ENCODE measurements around the gene CD34.
"Not testable (repeated sequence)": the region's sequence is repeated elsewhere in the genome, so short reads cannot be mapped to it uniquely, and the experiment has no call there.

The CD34 gene

DNA sequence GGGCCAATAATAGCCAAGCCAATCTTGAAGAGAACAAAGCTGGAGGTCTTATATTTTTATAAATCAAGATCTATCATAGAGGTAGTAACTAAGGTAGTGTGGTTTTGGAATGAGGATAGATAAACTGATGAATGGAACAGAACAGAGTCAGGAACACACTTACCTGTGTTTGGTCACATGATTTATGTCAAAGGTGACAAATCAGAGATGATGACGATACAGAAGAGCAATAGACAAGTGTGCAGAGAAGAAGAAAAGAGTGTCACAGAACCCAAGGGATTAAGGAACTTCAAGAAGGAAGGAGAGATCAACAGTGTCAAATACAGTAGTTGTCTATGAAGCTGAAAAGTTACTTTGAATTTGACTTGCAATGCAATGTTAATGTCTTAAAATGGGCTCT lies 16.1 kb upstream of the CD34 start:
- DNase-seq (ENCODE audit: low spot score) = no peak

DNA sequence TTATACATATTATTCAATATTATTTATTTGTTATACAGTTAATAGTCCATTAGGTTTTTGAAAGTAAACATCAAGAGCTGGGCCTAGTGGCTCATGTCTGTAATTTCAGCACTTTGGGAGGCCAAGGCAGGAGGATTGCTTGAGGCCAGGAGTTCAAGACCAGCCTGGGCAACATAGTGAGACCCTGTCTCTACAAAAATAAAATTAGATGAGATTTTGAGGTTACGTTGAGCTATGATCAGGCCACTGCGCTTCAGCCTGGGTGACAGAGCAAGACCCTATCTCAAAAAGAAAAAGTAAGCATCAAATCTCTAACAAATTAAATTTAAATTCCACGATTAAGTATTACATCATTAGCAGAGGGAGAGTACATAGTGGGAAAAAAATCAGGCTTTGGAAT lies 15.0 kb upstream of the CD34 start:
- not testable (repeated sequence) for DNase-seq (ENCODE audit: low spot score)

DNA sequence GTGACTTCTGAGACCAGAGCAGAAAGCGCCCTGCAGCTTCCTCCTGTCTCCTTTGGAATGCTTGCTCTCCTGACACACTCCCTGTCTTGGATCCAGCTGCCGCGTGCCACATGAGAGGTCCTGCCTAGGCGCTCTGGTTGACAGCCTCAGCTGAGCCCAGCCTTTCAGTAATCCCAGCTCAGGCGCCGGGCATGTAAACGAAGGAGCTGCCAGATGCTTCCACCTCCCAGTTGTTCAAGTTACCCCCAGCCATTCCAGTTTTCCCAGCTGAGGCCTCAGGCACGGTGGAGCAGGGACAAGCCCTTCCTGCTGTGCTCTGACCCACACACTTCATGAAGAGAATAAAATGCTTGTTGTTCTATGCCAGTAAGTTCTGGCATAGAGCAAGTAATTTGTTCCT lies 14.3 kb upstream of the CD34 start:
- DNase-seq (ENCODE audit: low spot score) = peak; percentile 41

DNA sequence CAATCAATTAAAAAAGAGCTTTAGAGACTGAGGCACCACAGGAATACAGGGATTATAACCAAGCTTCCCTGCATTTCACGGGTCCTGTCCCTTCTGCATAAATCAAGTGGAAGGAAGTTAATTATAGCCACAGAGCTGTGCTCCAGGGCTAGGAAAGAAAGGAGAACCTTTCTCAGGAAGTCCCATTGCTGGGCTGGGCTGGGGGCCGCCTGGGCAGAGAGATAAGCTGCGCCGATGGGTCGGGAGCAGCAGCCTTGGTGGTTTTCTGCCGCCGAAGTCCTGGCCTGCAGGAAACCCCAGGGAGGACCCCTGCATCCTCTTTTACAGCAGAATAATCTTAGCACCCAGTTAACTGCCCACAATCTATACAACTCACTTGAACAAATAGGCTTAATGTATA lies 12.6 kb upstream of the CD34 start:
- DNase-seq (ENCODE audit: low spot score) = no peak

DNA sequence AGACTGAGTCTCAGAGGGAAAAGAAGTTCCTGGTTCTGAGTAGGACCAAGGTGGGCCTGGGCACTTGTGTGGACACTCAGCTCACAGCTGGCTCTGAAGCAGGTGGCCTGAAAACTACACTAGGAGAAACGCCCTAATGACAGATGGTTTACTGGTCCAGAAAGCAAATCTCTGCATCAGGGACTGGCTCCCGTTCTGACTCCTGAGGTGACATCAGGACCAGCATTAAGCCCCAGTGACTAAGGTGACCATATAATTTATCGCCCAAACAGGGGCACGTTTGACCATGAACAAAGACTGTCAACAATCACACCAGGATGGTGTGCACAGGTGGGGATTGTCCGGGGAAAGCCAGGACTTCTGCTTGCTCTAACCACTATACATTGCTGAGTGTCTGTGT lies 12.2 kb upstream of the CD34 start:
- no peak for DNase-seq (ENCODE audit: low spot score)

DNA sequence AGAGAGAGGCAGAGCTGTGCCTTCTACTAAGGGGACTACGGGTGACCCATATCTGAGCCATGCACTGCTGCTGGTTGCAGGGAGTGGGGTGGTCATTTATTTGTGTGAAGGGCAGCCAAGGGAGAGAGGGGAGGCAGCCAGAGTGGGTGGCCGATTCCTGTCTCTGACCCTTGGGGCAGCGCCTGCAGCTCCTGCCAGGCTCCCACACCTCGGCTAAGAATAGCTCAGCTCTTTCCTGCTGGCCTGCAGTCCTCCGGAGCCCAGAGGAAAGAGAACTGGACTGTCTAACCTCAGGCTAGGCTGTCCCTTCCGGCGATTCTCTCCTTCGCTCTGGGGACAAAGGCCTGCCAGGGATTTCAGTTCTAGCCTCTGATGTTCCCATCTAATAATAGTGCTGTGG lies 11.6 kb upstream of the CD34 start:
- DNase-seq (ENCODE audit: low spot score) = no peak

DNA sequence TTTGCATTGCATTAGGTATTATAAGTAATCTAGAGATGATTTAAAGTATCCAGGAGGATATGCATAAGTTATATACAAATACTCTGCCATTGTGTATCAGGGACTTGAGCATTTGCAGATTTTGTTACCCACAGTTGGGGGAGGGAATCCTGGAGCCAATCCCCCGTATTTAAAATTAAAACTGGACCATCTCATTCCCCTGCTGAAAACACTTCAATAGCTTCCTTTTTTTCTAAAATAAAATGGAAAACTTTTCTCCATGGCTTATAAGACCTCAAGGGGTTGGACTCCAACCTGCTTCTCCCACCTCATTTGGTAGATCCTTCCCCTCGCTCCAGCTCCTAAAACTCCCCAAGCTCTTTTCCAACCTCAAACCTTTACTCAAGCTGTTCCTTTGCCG lies 10.4 kb upstream of the CD34 start:
- no peak for DNase-seq (ENCODE audit: low spot score)

DNA sequence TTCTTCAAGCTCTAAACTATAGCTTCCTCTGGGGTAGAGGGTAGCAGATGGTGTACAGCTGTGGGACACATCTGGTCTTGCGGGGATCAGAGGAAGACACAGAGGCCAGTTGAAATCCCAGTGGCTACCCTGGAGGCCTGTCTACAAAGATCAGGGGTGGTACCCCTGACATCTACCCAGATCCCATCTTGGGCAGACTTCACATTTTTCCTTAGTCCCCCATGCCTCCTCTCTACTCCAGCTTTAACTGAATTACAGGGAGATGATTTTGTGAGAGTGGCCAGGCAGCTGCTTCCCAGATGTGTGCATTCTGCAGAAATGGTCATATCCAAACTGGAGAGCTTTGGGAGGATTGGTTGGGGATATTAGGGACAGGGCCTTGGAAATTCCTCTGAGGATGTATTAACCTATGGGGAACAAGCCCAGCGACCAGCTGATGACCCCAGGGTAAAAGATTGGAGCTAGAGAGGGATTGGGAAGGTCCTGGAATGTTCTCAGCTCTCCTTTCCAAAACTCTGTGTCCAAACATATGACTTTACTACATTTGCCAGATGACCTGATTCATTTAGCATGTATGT lies 9.6 kb upstream of the CD34 start:
- DNase-seq (ENCODE audit: low spot score) = peak; percentile 18

DNA sequence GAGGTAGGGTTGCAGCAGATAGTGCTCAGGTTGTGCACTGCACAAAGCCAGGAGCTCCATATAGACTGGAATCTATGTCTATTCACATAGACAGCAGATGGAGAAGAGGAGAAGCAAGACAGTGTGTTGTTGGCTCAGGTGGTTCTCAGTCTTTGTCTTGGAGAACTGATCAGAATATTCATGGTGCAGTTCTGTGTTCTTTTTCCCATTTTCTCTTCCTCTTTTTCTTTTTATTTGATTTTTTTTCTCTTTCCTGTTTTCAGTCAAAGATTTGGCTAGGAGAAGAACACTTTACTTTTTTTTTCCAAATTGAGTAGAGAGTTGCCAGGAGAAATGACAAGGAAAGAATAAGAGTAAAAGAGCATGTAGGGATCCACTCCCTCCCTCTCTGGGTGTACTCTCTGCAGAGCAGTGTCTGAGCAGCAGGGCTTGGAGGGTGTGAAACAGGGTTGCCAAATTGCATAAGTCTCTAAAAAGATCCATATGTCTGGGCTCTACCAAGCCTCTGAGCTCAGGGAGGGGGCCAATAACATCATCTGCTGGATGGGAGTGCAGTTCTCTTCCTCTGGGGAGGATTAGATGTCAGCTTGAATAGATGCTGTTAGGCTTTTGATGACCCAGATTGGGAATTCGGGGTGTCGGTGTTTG lies 8.7 kb upstream of the CD34 start:
- peak; percentile 56 for DNase-seq (ENCODE audit: low spot score)

DNA sequence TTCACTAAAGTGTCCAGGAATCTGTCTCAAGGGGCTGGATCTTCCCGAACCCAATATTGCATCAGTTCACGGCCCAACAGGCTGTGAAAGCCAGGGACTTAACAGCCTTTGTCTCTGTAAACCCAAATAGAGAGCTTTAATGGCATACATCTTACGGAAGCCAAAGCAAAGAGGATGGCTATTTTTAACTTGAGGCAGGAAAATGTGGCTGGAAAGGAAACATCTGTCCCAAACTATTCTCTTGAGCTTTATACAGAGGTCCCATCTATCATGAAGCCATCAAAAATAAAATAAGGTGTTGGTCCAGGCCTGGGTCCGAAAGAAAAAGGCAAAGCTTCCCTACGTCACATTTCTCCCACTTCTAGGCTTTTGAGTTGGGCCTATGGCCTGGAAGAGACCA lies 7.7 kb upstream of the CD34 start:
- no peak for DNase-seq (ENCODE audit: low spot score)

DNA sequence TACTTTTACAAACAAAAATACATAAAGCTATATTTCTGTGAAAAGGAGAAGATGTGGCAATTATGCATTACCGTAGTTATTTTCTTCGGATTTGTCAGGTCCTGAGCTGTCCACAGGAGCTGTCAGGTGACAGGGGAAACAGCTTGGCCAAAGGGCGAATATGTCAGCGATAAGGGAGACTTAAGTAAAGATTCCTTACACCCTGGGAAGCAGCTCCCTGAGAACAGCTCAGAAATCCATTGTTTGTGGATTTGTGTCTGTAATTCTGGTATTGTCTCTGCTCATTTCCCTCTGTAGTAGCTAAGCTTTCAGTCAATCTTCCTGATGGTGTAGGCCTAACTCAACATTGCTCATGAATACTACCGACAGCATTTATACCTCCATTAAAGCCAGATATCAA lies 7.1 kb upstream of the CD34 start:
- no peak for DNase-seq (ENCODE audit: low spot score)

DNA sequence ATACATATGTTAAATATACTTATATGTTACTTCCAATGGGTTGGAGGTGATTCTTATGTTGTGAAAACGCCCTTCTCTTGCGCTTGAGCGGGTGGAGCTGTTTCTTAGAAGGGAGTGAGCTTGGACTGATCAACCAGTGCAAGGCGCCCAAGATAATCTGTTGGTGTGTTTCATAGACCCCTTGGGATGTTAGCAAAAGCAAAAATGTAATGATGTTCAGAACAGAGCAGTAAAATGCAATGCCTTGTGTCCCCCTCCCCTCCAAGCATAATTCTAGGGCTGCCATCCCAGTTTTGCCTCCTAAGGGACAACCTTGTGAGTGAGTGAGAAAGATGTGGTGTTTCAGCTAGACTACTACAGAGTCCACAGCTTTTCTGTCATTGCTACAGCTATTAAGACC lies 6.2 kb upstream of the CD34 start:
- DNase-seq (ENCODE audit: low spot score) = no peak

DNA sequence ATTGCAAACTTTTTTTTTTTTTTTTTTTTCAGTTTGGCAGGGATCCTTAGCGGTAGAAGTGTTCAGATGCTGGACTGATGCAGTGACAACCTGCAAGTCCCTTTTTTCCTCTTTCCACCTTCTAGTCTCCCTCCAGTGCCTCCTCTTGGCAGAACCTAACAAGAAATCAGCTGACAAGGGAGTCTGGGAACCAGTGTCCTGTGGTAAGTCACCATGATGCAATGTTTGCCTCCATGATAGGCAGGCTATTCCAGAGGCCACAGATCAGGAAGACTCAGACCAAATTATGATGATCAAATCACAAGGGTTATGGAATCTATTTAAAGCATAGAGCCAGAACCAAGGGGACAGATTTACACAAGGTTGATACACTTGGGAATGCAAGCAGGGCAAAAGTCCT lies 3.0 kb upstream of the CD34 start:
- DNase-seq (ENCODE audit: low spot score) = no peak

DNA sequence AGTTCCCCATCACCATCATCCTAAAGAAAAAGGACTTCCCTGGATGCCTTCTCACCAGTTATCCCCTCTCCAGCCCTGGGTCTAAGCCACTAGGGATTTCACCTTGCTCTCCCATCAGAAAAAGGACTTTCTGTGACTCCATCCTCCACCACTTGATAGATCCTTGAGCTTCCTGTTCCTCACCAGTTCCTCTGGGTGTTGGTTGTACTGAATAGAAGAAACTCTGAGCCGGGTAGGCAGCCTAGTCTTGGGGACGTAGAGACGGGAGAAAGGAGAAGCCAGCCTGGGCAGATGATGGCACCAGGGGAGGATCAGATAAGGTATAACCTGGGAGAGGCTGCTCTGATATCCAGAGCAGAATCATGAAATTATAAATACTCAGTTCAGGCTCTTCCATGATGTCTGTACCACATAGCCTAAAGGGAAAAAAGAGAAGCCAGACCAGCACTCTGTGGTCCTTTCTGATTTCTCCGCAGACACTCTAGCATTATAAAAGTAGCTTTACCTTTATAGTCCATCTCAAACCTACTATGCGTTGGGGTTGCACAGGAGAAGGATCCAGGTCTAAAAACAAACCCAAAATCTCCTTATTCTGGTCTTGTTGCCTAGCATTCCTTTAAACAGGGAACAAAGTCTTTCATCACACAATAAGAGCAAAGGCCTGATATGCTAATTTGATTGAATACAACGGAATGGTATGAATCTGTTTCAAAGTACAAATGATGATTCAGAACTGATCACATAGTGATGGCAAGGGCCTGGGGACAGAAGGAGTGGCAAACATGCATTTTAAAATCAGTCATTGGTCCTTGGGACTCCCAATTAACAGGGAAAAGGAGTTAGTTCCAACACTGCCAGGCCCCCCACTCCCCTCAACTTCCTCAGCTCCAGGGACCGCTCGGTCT lies 1.2 kb upstream of the CD34 start:
- no peak for DNase-seq (ENCODE audit: low spot score)

DNA sequence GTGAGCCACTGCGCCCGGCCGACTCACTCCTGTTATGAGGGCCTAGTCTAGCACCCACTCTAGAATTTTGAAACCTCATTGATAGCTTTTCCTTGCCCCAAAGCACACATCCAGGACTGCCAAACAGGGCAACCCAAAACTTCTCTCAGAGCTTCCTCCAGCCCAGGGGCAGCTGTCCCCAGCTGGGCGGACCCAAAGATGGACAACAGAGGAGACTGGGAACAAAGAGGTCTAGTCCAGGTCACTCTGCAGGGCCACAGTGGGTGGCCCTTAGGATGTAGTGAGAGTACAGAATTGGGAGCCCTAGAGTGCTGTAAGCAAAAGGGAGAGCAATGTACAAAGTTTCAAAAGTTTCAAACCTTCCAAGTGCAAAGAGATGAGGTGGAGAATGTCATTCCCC lies 1.2 kb downstream of the CD34 start:
- DNase-seq (ENCODE audit: low spot score) = no peak

DNA sequence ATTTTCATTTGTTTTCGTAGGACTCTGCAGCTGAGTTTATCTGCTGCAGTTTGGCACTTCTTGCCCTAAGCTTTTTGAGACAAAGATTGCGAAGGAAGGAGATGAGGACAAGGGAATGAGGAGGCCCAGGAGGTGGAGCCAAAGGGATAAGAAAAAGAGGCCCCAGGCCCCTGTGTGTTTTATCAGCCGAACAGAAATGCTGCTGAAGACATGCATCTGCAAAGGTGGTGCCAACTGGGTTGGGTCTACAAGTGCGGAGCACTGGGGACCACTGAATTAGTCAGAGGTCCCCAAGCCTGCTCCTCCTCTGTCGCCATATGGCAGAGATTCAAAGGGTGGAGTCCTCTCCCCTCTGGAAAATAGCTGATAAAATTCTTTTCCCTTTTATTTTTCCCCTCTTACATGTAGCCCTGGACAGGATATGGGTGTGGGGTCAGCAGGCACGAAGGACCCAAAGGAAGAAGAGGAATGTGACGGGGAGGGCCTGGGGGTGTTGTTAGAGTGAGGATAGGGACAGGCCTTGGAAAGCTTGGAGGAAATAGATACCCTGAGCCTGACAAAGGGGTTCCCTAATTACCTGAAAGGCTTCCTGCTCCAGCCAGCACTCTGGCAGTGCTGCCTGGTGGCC lies 2.7 kb downstream of the CD34 start:
- no peak for DNase-seq (ENCODE audit: low spot score)

DNA sequence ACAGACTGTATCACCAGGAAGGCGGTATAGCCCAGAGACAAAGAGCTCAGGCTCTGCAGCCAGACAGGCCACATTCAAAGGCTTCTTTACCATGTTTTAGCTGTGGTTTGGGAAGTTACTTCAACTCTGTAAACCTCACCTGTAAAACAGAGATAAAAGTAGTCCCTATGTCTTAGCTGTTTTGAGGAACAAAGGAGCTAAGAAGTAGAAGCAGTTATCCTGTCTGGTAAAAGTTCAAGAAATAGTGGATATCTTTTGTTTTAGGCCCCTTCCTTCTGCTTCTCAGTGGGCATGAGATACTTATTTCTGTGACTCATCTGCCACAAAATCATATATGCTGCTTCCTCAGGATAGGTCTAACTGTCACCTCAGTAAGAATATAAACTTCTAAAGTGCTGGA lies 6.5 kb downstream of the CD34 start:
- DNase-seq (ENCODE audit: low spot score) = no peak

DNA sequence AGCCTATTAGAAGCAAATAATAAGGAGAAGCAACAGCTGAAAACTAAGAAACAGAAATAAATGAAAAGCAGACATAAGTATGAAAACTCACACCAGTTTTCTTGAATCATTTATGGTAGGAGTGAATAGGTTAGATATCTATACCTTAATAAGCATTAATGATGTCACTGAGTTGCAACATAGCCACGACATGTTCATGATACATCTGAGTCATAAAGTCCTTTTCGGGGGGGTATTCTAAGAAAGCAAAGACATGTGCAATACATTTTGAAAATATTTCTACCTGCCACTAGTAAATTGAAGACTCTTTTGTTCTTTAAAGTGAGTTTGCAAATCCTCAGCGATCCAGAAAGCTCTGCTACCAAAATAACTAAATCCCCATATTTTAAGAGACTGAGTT lies 7.2 kb downstream of the CD34 start:
- DNase-seq (ENCODE audit: low spot score) = no peak

DNA sequence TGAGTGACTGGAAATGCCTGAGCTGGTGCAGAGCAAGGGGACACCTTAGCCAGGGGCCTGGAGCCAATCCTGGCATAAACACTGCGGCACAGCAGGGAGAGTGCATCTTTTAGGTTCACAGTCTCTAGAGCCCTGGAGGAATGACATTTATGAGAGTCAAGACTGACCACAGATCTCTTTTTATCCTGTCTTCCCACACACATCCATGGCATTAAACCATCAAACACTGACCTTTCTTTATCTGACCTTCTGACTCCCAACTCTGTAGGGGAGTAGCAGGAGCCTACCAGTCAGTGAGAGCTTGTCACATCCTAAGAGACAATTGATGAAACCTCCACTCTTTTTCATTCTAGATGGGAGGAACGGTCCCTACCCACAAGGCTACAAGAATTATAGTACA lies 7.9 kb downstream of the CD34 start:
- DNase-seq (ENCODE audit: low spot score) = no peak

DNA sequence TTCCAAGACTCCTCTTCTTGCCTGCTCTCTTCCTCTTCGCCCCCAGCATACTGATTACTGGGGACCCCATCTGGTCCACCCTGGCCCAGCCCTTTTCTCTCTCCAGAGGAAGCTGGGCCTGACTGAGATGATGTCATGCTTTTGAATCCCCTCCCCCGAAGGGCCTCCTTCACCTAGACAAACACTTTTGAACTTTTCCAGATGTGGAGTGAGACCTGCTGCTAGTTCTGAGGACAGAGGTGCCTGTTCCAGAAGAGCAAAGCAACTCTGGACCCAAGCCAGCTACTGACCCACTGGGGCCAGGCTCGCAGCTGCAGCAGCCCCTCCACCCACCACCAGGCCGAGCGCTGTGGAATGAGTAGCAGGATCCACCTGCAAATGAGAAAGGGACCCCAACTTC lies 8.4 kb downstream of the CD34 start:
- no peak for DNase-seq (ENCODE audit: low spot score)

DNA sequence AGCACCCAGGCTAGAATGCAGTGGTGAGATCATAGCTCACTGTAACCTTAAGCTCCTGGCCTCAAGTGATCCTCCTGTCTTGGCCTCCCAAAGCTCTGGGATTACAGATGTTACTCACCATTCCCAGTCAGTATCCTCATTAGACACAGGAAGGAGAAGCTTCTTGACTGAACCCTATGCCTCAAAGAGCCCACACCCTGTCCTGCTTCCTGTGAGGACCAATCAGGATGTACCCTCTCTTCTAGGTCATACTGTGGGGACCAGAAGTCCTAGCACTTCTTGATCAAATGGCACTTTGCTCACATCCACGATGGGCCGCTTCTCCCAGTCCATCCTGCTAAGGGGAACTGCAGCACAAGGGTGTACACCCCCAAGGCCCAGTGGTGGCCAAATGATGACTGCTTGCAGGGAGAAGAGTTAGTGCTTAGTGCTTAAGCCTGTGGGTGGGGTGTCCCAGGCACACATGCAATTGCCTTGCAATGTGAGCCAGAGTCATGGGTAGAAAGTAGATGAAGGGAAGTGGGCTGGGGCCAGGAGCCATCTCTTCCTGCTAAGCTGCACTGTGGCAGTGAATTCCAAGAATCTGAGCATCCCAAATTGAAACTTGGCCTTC lies 9.8 kb downstream of the CD34 start:
- no peak for DNase-seq (ENCODE audit: low spot score)

DNA sequence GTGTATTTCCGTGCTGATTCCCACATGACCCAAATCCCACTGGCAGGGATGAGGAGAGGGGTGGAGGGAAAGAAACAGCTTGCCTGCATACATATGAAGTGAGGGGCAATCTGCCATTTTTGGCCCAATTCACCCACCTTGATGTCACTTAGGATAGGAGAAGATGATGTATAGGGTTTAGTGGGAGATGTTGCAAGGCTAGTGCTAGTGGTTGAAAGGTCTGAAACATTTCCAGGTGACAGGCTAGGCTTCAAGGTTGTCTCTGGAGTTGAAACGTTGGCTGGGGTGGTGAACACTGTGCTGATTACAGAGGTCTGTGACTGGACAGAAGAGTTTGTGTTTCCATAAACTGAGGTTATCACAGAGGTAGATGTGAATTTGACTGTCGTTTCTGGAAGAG lies 12.1 kb downstream of the CD34 start:
- DNase-seq (ENCODE audit: low spot score) = no peak

DNA sequence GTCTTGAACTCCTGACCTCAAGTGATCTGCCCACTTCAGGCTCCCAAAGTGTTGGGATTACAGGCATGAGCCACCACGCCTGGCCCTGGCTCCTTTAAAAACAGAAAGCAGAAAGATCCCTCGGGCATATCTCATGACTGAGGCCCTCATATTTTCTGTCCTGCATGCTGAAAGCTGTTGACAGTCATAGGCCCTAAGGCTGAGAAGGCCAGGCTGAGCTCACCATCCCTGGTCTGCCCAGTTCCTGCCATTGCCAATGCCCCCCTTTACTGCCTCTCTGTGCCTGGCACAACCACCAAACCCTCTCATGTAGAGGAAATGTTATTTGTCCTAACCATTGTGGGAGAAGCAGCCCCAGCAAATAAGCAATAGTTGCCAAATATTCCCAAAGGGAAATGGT lies 12.7 kb downstream of the CD34 start:
- DNase-seq (ENCODE audit: low spot score) = no peak
